Osteoblast (primary cell): ENCODE data around the gene ITGB1. TPM values are rescaled to one million over a fixed set of nuclear protein-coding genes. Genes with fewer than 3 reads are reported as not detected.

ENCODE experiments used
- DNase-seq: peaks from one replicate; pipeline ENCODE4 v3.0.0; 2011; ENCODE audit warnings: low spot score, mixed read lengths; ENCODE audit not compliant: insufficient read length; ENCODE audit errors: missing footprints
- H2AFZ ChIP-seq: 2 replicates; pipeline ENCODE4 v1.6.0; 2011; ENCODE audit warnings: mild to moderate bottlenecking, low read length
- H3K27ac ChIP-seq: 2 replicates; pipeline ENCODE4 v1.5.1; 2011; ENCODE audit warnings: mild to moderate bottlenecking, low read depth, low read length, moderate library complexity
- H3K27me3 ChIP-seq: 2 replicates; pipeline ENCODE4 v1.6.0; 2012; ENCODE audit warnings: mild to moderate bottlenecking, control low read depth, inconsistent platforms, low read length, moderate library complexity; ENCODE audit not compliant: insufficient read depth
- H3K36me3 ChIP-seq: 2 replicates; pipeline ENCODE4 v1.5.1; 2011; ENCODE audit warnings: mild to moderate bottlenecking, low read length, control low read depth, moderate library complexity; ENCODE audit not compliant: insufficient read depth
- H3K4me1 ChIP-seq: 2 replicates; pipeline ENCODE4 v1.5.1; 2011; ENCODE audit warnings: mild to moderate bottlenecking, low read length, control low read depth, moderate library complexity; ENCODE audit not compliant: insufficient read depth
- H3K4me2 ChIP-seq: 2 replicates; pipeline ENCODE4 v1.6.0; 2011; ENCODE audit warnings: mild to moderate bottlenecking, low read length; ENCODE audit not compliant: insufficient read depth
- H3K4me3 ChIP-seq: fragments of 200-600 bp; sonication (generic); 3 replicates; pipeline ENCODE4 v1.5.1; 2012; ENCODE audit warnings: mild to moderate bottlenecking, low read length, inconsistent platforms; ENCODE audit not compliant: insufficient read depth
- H3K79me2 ChIP-seq: 2 replicates; pipeline ENCODE4 v1.6.0; 2012; ENCODE audit warnings: mild to moderate bottlenecking, low read length, control low read depth, inconsistent platforms; ENCODE audit not compliant: insufficient read depth
- H3K9me3 ChIP-seq: 2 replicates; pipeline ENCODE4 v1.5.1; 2011; ENCODE audit warnings: low read depth, low read length, control low read depth
- H4K20me1 ChIP-seq: 2 replicates; pipeline ENCODE4 v1.6.0; 2012; ENCODE audit warnings: mild to moderate bottlenecking, low read length, control low read depth; ENCODE audit not compliant: insufficient read depth
- total RNA-seq: library from RNA; depleted of rRNA; stranded (reverse); fragments of >200 nt; gene quantifications from 2 replicates; pipeline ENCODE4 v1.2.3, GENCODE V29; 2012
- TF ChIP-seq, protein P1 (sequence below): IDR thresholded peaks from 2 replicates; pipeline ENCODE4 v1.5.1; 2011; ENCODE audit warnings: mild to moderate bottlenecking, low read depth, low read length, moderate library complexity; ENCODE audit errors: extremely low read depth

The ITGB1 gene
- total RNA-seq, 1 donor, result 1,742 TPM

DNA sequence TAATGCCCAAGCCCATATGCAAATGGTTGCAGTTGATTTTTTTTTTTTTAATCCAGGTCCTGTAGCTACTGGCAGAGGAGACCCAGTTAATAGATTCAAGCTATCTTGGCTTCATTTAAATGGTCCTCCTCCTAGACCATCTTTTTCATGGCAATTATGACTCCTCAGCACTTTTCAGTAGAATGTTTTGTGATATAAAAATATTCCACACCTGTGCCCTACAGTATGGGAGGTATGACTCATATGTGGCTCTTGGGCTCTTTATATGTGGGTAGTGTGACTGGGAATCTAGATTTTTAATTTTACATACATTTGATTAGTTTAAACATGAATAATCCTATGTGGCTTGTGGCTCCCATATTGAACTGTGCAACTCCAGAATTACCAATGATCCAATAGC is 80.1 kb downstream of the ITGB1 start:
- Histone ChIP-seq H3K27ac (no peak overlapping the region), H2AFZ (no peak overlapping the region), H3K79me2 (no peaks in the 10 kb centered on the region), H4K20me1 (no peaks in the 10 kb centered on the region), H3K9me3 (no peaks in the 10 kb centered on the region), H3K4me1 (no peaks in the 10 kb centered on the region), H3K4me3 (no peak overlapping the region), H3K36me3 (no peaks in the 10 kb centered on the region), H3K4me2 (no peak overlapping the region), H3K27me3 (no peaks in the 10 kb centered on the region)
- TF ChIP-seq, protein P1, sequence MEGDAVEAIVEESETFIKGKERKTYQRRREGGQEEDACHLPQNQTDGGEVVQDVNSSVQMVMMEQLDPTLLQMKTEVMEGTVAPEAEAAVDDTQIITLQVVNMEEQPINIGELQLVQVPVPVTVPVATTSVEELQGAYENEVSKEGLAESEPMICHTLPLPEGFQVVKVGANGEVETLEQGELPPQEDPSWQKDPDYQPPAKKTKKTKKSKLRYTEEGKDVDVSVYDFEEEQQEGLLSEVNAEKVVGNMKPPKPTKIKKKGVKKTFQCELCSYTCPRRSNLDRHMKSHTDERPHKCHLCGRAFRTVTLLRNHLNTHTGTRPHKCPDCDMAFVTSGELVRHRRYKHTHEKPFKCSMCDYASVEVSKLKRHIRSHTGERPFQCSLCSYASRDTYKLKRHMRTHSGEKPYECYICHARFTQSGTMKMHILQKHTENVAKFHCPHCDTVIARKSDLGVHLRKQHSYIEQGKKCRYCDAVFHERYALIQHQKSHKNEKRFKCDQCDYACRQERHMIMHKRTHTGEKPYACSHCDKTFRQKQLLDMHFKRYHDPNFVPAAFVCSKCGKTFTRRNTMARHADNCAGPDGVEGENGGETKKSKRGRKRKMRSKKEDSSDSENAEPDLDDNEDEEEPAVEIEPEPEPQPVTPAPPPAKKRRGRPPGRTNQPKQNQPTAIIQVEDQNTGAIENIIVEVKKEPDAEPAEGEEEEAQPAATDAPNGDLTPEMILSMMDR, result no peak
- DNase-seq, result no peak

DNA sequence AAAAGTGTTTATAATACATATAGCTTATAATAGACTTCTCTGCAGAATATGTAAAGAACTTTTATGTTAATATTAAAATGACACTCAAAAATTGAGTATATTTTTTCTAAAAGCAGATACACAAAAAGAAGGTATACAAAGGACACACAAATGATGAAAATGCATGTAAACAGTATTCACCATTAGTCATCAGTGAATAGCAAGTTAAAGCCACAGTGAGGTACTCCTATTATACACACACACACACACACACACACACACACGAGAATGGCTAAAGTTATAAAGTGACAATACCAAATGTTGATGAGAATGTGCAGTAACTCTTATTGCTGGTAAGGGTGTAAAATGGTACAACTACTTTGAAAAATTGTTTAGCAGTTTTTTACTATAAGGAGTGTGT is 92.9 kb downstream of the ITGB1 start:
- TF ChIP-seq, protein P1, result no peak
- Histone ChIP-seq H3K4me1 (no peaks in the 10 kb centered on the region), H3K27me3 (no peaks in the 10 kb centered on the region), H3K9me3 (no peaks in the 10 kb centered on the region), H3K79me2 (no peaks in the 10 kb centered on the region), H2AFZ (no peak overlapping the region), H3K27ac (no peak overlapping the region), H3K36me3 (no peaks in the 10 kb centered on the region), H3K4me2 (no peak overlapping the region), H4K20me1 (no peaks in the 10 kb centered on the region), H3K4me3 (no peak overlapping the region)
- no peak for DNase-seq

DNA sequence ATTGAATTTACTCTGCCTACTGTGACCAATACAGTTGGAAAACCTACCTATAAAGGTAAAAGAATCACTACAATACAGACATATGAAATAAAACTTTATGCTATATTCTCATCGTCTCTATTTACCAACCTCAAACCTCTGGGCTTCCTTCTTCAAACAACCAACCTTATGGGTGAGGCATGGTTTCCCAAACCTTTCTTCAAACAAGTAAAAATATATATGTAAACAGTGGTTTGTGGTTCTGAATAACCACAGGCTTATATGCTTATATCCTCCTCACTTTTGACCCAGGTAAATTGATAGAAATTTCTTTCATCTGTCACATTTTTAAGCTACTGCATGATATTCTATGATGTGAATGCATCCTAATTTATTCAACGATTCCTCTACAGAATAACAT is 103.6 kb downstream of the ITGB1 start:
- no peaks in the 10 kb centered on the region for H3K27me3 ChIP-seq
- no peaks in the 10 kb centered on the region for H3K4me1 ChIP-seq
- no peak overlapping the region for H3K4me2 ChIP-seq
- no peaks in the 10 kb centered on the region for H3K36me3 ChIP-seq
- no peak for DNase-seq
- TF ChIP-seq, protein P1, result no peak
- no peaks in the 10 kb centered on the region for H4K20me1 ChIP-seq
- no peaks in the 10 kb centered on the region for H3K9me3 ChIP-seq
- no peaks in the 10 kb centered on the region for H3K79me2 ChIP-seq
- no peak overlapping the region for H3K4me3 ChIP-seq
- H2AFZ ChIP-seq, result no peak overlapping the region
- no peak overlapping the region for H3K27ac ChIP-seq

DNA sequence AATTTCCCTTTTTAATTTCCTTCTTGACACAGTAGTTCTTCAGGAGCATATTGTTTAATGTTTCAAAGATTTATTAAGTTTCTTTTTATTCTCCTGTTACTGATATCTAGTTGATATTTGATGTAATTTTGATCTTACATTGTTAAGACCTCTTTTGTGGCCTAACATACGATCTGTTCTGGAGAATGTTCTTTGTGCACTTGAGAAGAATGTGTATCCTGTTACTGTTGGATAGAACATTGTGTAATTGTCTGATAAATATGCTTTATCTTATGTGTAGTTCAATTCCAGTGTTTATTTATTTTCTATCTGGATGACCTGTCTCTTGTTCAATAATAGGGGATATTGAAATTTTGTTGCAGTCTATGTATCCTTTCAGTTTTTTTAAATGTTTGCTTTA is 106.7 kb downstream of the ITGB1 start:
- no peaks in the 10 kb centered on the region for H3K4me1 ChIP-seq
- no peaks in the 10 kb centered on the region for H3K27me3 ChIP-seq
- H3K27ac ChIP-seq, result no peak overlapping the region
- H3K9me3 ChIP-seq, result no peaks in the 10 kb centered on the region
- no peaks in the 10 kb centered on the region for H3K36me3 ChIP-seq
- DNase-seq, result no peak
- no peak overlapping the region for H3K4me2 ChIP-seq
- TF ChIP-seq, protein P1, result no peak
- H4K20me1 ChIP-seq, result no peaks in the 10 kb centered on the region
- no peak overlapping the region for H3K4me3 ChIP-seq
- H2AFZ ChIP-seq, result no peak overlapping the region
- H3K79me2 ChIP-seq, result no peaks in the 10 kb centered on the region
